ENCODE measurements around the gene GGA3.

GRCh38 chr17:75241502-75241901 lies 19.9 kb downstream of the GGA3 start:
- TF ChIP-seq, protein P1, sequence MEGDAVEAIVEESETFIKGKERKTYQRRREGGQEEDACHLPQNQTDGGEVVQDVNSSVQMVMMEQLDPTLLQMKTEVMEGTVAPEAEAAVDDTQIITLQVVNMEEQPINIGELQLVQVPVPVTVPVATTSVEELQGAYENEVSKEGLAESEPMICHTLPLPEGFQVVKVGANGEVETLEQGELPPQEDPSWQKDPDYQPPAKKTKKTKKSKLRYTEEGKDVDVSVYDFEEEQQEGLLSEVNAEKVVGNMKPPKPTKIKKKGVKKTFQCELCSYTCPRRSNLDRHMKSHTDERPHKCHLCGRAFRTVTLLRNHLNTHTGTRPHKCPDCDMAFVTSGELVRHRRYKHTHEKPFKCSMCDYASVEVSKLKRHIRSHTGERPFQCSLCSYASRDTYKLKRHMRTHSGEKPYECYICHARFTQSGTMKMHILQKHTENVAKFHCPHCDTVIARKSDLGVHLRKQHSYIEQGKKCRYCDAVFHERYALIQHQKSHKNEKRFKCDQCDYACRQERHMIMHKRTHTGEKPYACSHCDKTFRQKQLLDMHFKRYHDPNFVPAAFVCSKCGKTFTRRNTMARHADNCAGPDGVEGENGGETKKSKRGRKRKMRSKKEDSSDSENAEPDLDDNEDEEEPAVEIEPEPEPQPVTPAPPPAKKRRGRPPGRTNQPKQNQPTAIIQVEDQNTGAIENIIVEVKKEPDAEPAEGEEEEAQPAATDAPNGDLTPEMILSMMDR (IDR thresholded peaks at IDR 0.05; ENCODE audit: low read depth, low read length, missing input control): no peak
- TF ChIP-seq, protein P2, sequence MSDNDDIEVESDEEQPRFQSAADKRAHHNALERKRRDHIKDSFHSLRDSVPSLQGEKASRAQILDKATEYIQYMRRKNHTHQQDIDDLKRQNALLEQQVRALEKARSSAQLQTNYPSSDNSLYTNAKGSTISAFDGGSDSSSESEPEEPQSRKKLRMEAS (IDR thresholded peaks at IDR 0.05): no peak
- TF ChIP-seq TAF1 (conservative IDR thresholded peaks at IDR 0.05) (no peak), SP1 (IDR thresholded peaks at IDR 0.05) (no peak), RXRA (IDR thresholded peaks at IDR 0.05) (no peak), RAD21 (IDR thresholded peaks at IDR 0.05) (no peak), FOXA1 (IDR thresholded peaks at IDR 0.05) (no peak), JUND (IDR thresholded peaks at IDR 0.05) (no peak), EGR1 (IDR thresholded peaks at IDR 0.05; ENCODE audit: low read depth in 2 of 2) (no peak), ATF3 (IDR thresholded peaks at IDR 0.05) (no peak), GABPA (IDR thresholded peaks at IDR 0.05 in 1 of 2, conservative IDR thresholded peaks at IDR 0.05 in 1 of 2) (no peak), YY1 (IDR thresholded peaks at IDR 0.05) (no peak)
- TF ChIP-seq, protein P3, sequence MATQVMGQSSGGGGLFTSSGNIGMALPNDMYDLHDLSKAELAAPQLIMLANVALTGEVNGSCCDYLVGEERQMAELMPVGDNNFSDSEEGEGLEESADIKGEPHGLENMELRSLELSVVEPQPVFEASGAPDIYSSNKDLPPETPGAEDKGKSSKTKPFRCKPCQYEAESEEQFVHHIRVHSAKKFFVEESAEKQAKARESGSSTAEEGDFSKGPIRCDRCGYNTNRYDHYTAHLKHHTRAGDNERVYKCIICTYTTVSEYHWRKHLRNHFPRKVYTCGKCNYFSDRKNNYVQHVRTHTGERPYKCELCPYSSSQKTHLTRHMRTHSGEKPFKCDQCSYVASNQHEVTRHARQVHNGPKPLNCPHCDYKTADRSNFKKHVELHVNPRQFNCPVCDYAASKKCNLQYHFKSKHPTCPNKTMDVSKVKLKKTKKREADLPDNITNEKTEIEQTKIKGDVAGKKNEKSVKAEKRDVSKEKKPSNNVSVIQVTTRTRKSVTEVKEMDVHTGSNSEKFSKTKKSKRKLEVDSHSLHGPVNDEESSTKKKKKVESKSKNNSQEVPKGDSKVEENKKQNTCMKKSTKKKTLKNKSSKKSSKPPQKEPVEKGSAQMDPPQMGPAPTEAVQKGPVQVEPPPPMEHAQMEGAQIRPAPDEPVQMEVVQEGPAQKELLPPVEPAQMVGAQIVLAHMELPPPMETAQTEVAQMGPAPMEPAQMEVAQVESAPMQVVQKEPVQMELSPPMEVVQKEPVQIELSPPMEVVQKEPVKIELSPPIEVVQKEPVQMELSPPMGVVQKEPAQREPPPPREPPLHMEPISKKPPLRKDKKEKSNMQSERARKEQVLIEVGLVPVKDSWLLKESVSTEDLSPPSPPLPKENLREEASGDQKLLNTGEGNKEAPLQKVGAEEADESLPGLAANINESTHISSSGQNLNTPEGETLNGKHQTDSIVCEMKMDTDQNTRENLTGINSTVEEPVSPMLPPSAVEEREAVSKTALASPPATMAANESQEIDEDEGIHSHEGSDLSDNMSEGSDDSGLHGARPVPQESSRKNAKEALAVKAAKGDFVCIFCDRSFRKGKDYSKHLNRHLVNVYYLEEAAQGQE (IDR thresholded peaks at IDR 0.05): no peak

All from liver (tissue), 3 donors.